Chondrocyte (in vitro differentiated cells): ENCODE measurements around the gene GPR63. TPM values are rescaled to one million over a fixed set of nuclear protein-coding genes. Genes with fewer than 3 reads are reported as not detected.
"Not testable (repeated sequence)": the region's sequence is repeated elsewhere in the genome, so short reads cannot be mapped to it uniquely, and the experiment has no call there.

ENCODE experiments used
- DNase-seq: peaks from one replicate; pipeline ENCODE4 v3.0.0; 2021; ENCODE audit warnings: mixed read lengths, low spot score
- H3K27ac Mint-ChIP-seq: one replicate; pipeline ENCODE4 v1.8.0; 2021; ENCODE audit warnings: mild to moderate bottlenecking, moderate library complexity, mixed read lengths; ENCODE audit not compliant: unreplicated experiment
- H3K27me3 Mint-ChIP-seq: 2 replicates; pipeline ENCODE4 v1.8.0; 2021; ENCODE audit warnings: low read depth, mixed read lengths
- H3K36me3 Mint-ChIP-seq: 2 replicates; pipeline ENCODE4 v1.8.0; 2021; ENCODE audit warnings: low read depth, mixed read lengths
- H3K4me1 Mint-ChIP-seq: 2 replicates; pipeline ENCODE4 v1.8.0; 2021; ENCODE audit warnings: low read depth, mild to moderate bottlenecking, mixed read lengths
- H3K4me3 Mint-ChIP-seq: one replicate; pipeline ENCODE4 v1.8.0; 2021; ENCODE audit warnings: mild to moderate bottlenecking, moderate library complexity, mixed read lengths; ENCODE audit not compliant: unreplicated experiment
- H3K9me3 Mint-ChIP-seq: 2 replicates; pipeline ENCODE4 v1.8.0; 2021; ENCODE audit warnings: low read depth, mixed read lengths
- long read RNA-seq: library from polyadenylated mRNA; stranded (forward); transcript quantifications from one replicate; pipeline ENCODE4 v2.0.0, GENCODE V29; 2021
- total RNA-seq: library from RNA; stranded (reverse); gene quantifications from 3 replicates; pipeline ENCODE4 v1.2.1, GENCODE V29; 2021
- TF ChIP-seq, protein P1 (sequence below): fragments of 200-600 bp; sonication (generic); IDR thresholded peaks from 2 replicates; pipeline ENCODE4 v1.5.0; 2021; ENCODE audit warnings: antibody characterized with exemption, mild to moderate bottlenecking, moderate library complexity

The GPR63 gene, protein sequence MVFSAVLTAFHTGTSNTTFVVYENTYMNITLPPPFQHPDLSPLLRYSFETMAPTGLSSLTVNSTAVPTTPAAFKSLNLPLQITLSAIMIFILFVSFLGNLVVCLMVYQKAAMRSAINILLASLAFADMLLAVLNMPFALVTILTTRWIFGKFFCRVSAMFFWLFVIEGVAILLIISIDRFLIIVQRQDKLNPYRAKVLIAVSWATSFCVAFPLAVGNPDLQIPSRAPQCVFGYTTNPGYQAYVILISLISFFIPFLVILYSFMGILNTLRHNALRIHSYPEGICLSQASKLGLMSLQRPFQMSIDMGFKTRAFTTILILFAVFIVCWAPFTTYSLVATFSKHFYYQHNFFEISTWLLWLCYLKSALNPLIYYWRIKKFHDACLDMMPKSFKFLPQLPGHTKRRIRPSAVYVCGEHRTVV
- total RNA-seq, result 1.1 to 1.2 TPM (median 1.2 TPM) in 3 replicates
- long read RNA-seq, full-length matches to known transcripts, result 1 of 2 reads
- long read RNA-seq, partial matches to known transcripts, result 0 of 2 reads
- long read RNA-seq, other reads (novel, unspliced or antisense), result 1 of 2 reads

DNA sequence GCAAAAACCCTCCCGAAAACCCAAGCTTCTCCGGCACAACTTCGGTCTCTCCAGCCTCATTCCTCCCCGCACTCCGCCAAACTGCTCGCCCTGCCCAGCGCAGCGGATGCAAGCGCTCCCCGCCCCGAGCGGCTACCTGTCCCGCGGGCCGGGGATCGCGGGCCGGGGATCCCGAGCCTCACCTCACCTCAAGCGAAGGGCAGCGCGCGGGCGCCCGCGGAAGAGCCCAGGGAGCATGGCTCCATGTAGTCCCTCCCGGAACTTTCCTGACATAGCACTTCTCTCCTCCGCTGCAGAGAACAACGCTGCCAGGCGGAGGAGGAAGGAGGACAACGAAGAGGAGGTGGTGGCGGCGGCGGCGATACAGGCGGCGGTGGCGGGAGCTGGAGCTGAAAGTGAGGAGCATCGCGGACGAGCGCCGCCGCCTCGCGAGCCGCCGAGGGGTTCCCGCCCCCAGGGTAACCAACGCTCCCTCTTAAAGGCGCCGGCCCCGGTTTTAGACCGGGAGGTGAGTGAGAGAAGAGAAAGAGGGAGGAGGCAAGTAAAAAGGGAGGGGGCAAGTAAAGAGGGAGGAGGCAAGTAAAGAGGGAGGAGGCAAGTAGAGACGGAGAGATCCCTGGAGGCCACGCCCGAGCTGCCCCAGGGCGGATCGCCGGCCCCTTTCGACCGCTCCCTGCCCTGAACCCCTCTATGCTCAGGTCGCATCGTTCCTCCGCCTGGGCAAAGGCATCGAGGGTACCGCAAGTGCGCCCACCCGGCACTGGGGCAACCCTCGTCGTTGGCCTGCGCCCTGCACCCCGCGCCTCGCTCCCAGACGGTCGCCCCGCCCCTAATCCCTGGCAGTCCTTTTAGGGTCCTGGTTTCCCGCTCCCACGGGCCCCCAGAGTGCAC is at the start of gene GPR63:
Gene GPR63, minus strand, starts transcription at position 397 of the 891 bp plus-strand sequence. CDS start 37,746 bp downstream, outside the sequence.
- Mint-ChIP-seq H3K4me3 (peak within 1 kb of the TSS; percentile 81), H3K36me3 (no peaks in the 10 kb centered on the region), H3K9me3 (no peaks in the 10 kb centered on the region), H3K4me1 (peaks cover 22% of the 10 kb centered on the region), H3K27ac (no peak within 1 kb of the TSS), H3K27me3 (peaks cover 17% of the 10 kb centered on the region)
- TF ChIP-seq, protein P1, sequence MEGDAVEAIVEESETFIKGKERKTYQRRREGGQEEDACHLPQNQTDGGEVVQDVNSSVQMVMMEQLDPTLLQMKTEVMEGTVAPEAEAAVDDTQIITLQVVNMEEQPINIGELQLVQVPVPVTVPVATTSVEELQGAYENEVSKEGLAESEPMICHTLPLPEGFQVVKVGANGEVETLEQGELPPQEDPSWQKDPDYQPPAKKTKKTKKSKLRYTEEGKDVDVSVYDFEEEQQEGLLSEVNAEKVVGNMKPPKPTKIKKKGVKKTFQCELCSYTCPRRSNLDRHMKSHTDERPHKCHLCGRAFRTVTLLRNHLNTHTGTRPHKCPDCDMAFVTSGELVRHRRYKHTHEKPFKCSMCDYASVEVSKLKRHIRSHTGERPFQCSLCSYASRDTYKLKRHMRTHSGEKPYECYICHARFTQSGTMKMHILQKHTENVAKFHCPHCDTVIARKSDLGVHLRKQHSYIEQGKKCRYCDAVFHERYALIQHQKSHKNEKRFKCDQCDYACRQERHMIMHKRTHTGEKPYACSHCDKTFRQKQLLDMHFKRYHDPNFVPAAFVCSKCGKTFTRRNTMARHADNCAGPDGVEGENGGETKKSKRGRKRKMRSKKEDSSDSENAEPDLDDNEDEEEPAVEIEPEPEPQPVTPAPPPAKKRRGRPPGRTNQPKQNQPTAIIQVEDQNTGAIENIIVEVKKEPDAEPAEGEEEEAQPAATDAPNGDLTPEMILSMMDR, result peak; percentile 41
- peak; percentile 93 for DNase-seq

DNA sequence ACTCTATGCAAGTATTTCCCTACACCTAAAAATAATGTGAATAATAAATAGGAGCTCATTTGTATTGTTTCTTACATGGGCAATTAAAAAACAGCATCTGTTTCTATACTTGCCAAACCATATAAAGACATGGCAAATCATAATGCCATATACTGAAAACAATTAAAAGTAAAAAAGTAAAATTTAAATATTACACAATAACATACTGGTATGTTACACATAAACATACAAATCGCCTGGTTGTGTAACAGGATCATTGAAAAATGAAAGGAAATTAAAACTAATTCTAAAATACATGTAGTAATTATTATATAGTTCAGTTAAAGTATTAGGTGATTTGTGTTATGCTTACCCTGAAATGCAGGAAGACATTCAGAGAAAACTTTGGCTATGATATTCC is 49.2 kb upstream of the GPR63 start:
- Mint-ChIP-seq H3K27me3 (peaks cover 22% of the 10 kb centered on the region), H3K4me3 (no peak overlapping the region)
- TF ChIP-seq, protein P1, result no peak

DNA sequence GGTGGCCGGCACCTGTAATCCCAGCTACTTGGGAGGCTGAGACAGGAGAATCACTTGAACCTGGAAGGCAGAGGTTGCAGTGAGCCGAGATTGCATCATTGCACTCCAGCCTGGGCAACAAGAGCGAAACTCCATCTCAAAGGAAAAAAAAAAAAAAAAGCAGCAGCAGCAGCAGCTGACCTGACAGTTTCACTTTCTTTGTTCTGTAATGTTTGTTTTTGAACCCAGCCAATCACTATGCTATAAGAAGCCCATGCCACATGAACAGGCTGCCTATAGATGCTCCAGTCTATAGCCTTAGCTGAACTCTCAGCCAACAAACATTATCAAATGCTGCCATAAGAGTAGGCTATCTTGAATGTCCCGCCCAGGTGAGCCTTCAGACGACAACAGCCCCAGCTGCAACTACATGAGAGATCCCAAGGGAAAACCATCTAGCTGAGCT is 47.9 kb upstream of the GPR63 start:
- H3K4me1 Mint-ChIP-seq, H3K4me3 Mint-ChIP-seq, H3K27ac Mint-ChIP-seq, H3K36me3 Mint-ChIP-seq, H3K9me3 Mint-ChIP-seq, DNase-seq: not testable (repeated sequence)
- H3K27me3 Mint-ChIP-seq, result peaks cover 29% of the 10 kb centered on the region

More for the DNA sequence above, 49.2 kb upstream of the GPR63 start:
- H3K4me1 Mint-ChIP-seq, result no peaks in the 10 kb centered on the region
- no peak overlapping the region for H3K27ac Mint-ChIP-seq
- no peak for DNase-seq
- peaks cover 12% of the 10 kb centered on the region for H3K36me3 Mint-ChIP-seq
- no peaks in the 10 kb centered on the region for H3K9me3 Mint-ChIP-seq

DNA sequence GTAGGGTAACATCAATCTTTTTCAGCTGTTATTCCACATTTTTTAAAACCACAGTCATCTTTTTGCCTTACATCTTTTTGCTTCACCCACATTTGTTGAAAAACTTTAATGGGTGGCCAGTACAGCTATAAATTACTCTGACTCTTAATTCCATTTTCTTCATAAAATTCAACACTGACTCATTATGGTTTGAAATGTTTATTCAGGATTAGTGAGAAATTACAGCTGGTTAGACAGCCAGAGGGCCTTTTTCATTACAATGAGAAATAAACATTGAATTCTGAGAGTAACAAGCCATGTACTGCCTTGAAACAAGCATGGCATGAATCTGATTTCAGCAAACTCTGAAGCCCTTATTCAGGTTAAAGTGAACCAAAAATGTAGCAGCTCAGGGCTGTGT is 40.9 kb upstream of the GPR63 start:
- no peak overlapping the region for H3K27ac Mint-ChIP-seq

DNA sequence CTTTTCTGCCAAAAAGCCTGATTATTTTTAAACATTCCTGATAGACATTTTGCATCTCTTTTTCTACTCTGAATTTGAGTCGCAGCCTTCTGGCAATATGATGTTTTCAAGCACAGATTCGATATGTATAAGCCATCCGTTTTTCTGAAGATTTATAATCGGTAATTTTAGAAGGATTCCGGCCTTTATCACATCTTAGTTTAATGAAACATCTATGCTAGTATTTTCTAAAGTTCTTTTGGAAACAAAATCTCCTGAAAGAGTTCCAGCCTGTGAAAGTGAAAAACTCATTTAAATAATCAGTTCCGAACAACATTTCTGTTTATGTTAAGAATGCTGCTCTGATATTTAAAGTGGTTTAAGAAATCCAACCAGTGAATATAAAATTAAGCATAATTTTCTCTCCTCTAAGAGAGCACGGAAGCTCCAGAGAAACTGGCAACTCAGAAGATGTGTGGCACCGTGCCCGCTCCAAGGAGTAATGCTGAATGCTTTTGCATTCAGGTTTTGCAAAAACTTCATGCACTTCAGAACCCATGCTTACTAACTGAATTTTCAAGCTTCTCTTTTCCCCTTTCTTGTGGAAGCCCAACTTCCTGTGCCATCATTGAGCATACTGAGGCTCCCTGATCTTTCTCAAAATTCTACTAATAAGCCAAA is 39.7 kb upstream of the GPR63 start:
- TF ChIP-seq, protein P1, result no peak
- Mint-ChIP-seq H3K4me1 (no peaks in the 10 kb centered on the region), H3K27me3 (peaks cover 24% of the 10 kb centered on the region), H3K27ac (no peak overlapping the region), H3K4me3 (no peak overlapping the region), H3K36me3 (no peaks in the 10 kb centered on the region), H3K9me3 (no peaks in the 10 kb centered on the region)
- no peak for DNase-seq

More for the DNA sequence above, 40.9 kb upstream of the GPR63 start:
- DNase-seq, result no peak
- TF ChIP-seq, protein P1, result no peak
- Mint-ChIP-seq H3K27me3 (peaks cover 27% of the 10 kb centered on the region), H3K9me3 (no peaks in the 10 kb centered on the region), H3K4me1 (no peaks in the 10 kb centered on the region), H3K36me3 (no peaks in the 10 kb centered on the region), H3K4me3 (no peak overlapping the region)
